GM12878 (cell line): Measurements from ENCODE around the gene STRIP2. TPM values are rescaled to one million over a fixed set of nuclear protein-coding genes. Genes with fewer than 3 reads are reported as not detected.

Experiments
- CHD1 ChIP-seq: IDR thresholded peaks from 2 replicates; pipeline ENCODE4 v1.6.1; 2012; ENCODE audit warnings: low read depth, low read length, improper control_type of control experiment
- CHD4 ChIP-seq: fragments of 200-600 bp; sonication (generic); IDR thresholded peaks from 2 replicates; pipeline ENCODE4 v1.6.1; 2016; ENCODE audit warnings: mild to moderate bottlenecking
- LARP7 ChIP-seq: fragments of 450-650 bp; IDR thresholded peaks from 2 replicates; pipeline ENCODE4 v1.6.1; 2017; ENCODE audit warnings: mild to moderate bottlenecking
- NR2C2 ChIP-seq: IDR thresholded peaks from 2 replicates; pipeline ENCODE4 v1.6.1; 2011; ENCODE audit warnings: borderline replicate concordance, low read depth; ENCODE audit not compliant: control insufficient read depth, insufficient read length
- RAD21 ChIP-seq: IDR thresholded peaks from 2 replicates; pipeline ENCODE4 v1.6.1; 2011; ENCODE audit warnings: mild to moderate bottlenecking, low read depth, low read length, moderate library complexity; ENCODE audit not compliant: insufficient read depth
- SREBF1 ChIP-seq: IDR thresholded peaks from 2 replicates; pipeline ENCODE4 v1.6.1; 2012; ENCODE audit warnings: mild to moderate bottlenecking, low read length
- SRF ChIP-seq, 2 experiments: IDR thresholded peaks; 2 replicates each; pipeline ENCODE4 v1.6.1; 2011; ENCODE audit warnings: low read depth in 2 of 2, low read length in 2 of 2, mild to moderate bottlenecking in 1 of 2, moderate library complexity in 1 of 2
- TCF12 ChIP-seq: IDR thresholded peaks from 2 replicates; pipeline ENCODE4 v1.6.1; 2011; ENCODE audit warnings: low read depth, mild to moderate bottlenecking, low read length
- YBX1 ChIP-seq: fragments of 450-650 bp; IDR thresholded peaks from 2 replicates; pipeline ENCODE4 v1.6.1; 2016; ENCODE audit warnings: antibody characterized with exemption
- ZBED1 ChIP-seq: IDR thresholded peaks from 2 replicates; pipeline ENCODE4 v1.6.1; 2016; ENCODE audit warnings: borderline replicate concordance
- ZNF384 ChIP-seq: IDR thresholded peaks from 2 replicates; pipeline ENCODE4 v1.6.1; 2012; ENCODE audit warnings: low read depth, mild to moderate bottlenecking, low read length, improper control_type of control experiment, borderline replicate concordance
- polyA plus RNA-seq, 11 experiments: library from polyadenylated mRNA; depleted of rRNA in 4 of 11; unstranded in 6 of 11; stranded (reverse) in 5 of 11; fragments of >200 nt; fragmentation: Nextera tagmentation in 4 of 11; fragmentation: Illumina TruSeq in 1 of 11; extraction: Ambion mirVana in 4 of 11; extraction: Trizol in 1 of 11; gene quantifications; 1 replicate in 1 of 11; 2 replicates in 10 of 11; pipeline versions ENCODE4 v1.2.1 to v1.2.3, GENCODE V29; 2011 to 2016; ENCODE audit warnings: inconsistent platforms in 2 of 11, missing spikeins in 2 of 11, low read depth in 1 of 11
- total RNA-seq, 4 experiments: library from RNA; depleted of rRNA in 3 of 4; stranded (reverse); fragments of >200 nt in 3 of 4; fragmentation: Illumina TruSeq in 1 of 4; extraction: Trizol in 1 of 4; gene quantifications; 2 replicates each; pipeline versions ENCODE4 v1.2.1 to v1.2.3, GENCODE V29; 2013 to 2021
- TF ChIP-seq, protein P1 (sequence below): fragments of 450-650 bp; formaldehyde crosslinking; IDR thresholded peaks from 2 replicates; pipeline ENCODE4 v1.5.0; 2022; ENCODE audit warnings: mild to moderate bottlenecking, missing genetic modification characterization
- TF ChIP-seq, protein P2 (sequence below): fragments of 450-650 bp; IDR thresholded peaks from 2 replicates; pipeline ENCODE4 v1.6.1; 2017; ENCODE audit warnings: mild to moderate bottlenecking, moderate library complexity
- TF ChIP-seq, protein P3 (sequence below): fragments of 450-650 bp; IDR thresholded peaks from 2 replicates; pipeline ENCODE4 v1.6.1; 2017; ENCODE audit warnings: borderline replicate concordance
- TF ChIP-seq, protein P4 (sequence below): fragments of 450-650 bp; IDR thresholded peaks from 2 replicates; pipeline ENCODE4 v1.6.1; 2018; ENCODE audit warnings: borderline replicate concordance, mild to moderate bottlenecking; ENCODE audit not compliant: partially characterized antibody
- TF ChIP-seq, protein P5 (sequence below): fragments of 450-650 bp; IDR thresholded peaks from 2 replicates; pipeline ENCODE4 v1.6.1; 2017; ENCODE audit warnings: low read depth, mild to moderate bottlenecking, moderate library complexity

STRIP2 gene
- total and polyA plus RNA-seq, 10 of the 15 experiments (the other 5 are each of a cell fraction or from before 2014, with no cell fraction given) = 0.48 to 5.8 (median 1.8) TPM

DNA sequence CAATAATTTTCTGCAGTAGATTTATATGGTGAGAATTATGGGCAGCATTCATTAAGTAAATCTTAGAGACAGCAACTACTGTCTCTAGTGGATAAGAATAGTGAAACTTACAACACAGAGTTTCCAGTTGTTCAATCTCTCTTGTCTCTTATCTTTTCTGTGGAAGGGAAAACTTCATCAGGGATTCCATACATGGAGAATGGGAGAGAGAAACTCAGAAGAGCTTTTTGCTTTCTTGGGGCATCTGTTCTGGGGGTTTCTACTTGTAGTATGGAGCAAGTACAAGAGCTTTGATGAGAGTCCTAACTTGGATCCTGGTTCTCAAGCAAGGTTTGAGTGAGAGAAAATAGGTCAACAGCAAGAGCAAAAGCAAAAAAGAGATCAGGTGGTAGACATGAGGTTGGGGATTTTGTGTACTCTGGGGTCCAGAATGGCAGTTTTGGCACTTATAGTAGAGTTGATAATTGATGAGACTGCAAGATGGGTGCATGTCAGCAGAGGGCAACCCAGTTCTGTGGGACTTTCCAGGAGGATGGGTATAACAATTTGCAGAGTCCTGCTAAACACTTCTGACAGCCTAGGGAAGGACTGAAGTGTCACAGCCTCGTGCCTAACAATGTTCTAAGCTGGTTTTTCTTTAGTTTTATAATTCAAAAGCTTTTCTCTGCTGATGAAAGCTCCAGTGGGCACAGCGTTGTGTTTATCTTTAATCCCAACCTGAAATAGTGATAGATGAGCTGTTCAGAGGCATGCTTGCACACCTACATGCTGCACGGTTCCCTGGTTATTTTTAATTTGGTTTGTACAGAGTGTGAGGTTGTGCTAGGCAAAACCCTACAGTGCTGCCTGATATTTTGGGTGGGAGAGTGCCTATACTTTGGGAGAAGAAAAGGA lies 32.0 kb upstream of the STRIP2 start (continued):
- TF ChIP-seq LARP7 = no peak
- TF ChIP-seq TCF12 = no peak
- peak; percentile 22; the same call in 1 of the 2 replicates for TF ChIP-seq ZNF384
- no peak for TF ChIP-seq CHD1
- TF ChIP-seq SREBF1 = no peak
- no peak for TF ChIP-seq CHD4
- TF ChIP-seq ZBED1 = no peak
- peak; percentile 46 for TF ChIP-seq RAD21
- TF ChIP-seq NR2C2 = no peak
- no peak for TF ChIP-seq SRF (IDR thresholded peaks at IDR 0.05; ENCODE audit: low read depth in 2 of 2, low read length in 2 of 2)
- TF ChIP-seq, protein P1, sequence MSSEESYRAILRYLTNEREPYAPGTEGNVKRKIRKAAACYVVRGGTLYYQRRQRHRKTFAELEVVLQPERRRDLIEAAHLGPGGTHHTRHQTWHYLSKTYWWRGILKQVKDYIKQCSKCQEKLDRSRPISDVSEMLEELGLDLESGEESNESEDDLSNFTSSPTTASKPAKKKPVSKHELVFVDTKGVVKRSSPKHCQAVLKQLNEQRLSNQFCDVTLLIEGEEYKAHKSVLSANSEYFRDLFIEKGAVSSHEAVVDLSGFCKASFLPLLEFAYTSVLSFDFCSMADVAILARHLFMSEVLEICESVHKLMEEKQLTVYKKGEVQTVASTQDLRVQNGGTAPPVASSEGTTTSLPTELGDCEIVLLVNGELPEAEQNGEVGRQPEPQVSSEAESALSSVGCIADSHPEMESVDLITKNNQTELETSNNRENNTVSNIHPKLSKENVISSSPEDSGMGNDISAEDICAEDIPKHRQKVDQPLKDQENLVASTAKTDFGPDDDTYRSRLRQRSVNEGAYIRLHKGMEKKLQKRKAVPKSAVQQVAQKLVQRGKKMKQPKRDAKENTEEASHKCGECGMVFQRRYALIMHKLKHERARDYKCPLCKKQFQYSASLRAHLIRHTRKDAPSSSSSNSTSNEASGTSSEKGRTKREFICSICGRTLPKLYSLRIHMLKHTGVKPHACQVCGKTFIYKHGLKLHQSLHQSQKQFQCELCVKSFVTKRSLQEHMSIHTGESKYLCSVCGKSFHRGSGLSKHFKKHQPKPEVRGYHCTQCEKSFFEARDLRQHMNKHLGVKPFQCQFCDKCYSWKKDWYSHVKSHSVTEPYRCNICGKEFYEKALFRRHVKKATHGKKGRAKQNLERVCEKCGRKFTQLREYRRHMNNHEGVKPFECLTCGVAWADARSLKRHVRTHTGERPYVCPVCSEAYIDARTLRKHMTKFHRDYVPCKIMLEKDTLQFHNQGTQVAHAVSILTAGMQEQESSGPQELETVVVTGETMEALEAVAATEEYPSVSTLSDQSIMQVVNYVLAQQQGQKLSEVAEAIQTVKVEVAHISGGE = no peak
- TF ChIP-seq, protein P2, sequence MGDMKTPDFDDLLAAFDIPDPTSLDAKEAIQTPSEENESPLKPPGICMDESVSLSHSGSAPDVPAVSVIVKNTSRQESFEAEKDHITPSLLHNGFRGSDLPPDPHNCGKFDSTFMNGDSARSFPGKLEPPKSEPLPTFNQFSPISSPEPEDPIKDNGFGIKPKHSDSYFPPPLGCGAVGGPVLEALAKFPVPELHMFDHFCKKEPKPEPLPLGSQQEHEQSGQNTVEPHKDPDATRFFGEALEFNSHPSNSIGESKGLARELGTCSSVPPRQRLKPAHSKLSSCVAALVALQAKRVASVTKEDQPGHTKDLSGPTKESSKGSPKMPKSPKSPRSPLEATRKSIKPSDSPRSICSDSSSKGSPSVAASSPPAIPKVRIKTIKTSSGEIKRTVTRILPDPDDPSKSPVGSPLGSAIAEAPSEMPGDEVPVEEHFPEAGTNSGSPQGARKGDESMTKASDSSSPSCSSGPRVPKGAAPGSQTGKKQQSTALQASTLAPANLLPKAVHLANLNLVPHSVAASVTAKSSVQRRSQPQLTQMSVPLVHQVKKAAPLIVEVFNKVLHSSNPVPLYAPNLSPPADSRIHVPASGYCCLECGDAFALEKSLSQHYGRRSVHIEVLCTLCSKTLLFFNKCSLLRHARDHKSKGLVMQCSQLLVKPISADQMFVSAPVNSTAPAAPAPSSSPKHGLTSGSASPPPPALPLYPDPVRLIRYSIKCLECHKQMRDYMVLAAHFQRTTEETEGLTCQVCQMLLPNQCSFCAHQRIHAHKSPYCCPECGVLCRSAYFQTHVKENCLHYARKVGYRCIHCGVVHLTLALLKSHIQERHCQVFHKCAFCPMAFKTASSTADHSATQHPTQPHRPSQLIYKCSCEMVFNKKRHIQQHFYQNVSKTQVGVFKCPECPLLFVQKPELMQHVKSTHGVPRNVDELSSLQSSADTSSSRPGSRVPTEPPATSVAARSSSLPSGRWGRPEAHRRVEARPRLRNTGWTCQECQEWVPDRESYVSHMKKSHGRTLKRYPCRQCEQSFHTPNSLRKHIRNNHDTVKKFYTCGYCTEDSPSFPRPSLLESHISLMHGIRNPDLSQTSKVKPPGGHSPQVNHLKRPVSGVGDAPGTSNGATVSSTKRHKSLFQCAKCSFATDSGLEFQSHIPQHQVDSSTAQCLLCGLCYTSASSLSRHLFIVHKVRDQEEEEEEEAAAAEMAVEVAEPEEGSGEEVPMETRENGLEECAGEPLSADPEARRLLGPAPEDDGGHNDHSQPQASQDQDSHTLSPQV = no peak
- TF ChIP-seq, protein P3, sequence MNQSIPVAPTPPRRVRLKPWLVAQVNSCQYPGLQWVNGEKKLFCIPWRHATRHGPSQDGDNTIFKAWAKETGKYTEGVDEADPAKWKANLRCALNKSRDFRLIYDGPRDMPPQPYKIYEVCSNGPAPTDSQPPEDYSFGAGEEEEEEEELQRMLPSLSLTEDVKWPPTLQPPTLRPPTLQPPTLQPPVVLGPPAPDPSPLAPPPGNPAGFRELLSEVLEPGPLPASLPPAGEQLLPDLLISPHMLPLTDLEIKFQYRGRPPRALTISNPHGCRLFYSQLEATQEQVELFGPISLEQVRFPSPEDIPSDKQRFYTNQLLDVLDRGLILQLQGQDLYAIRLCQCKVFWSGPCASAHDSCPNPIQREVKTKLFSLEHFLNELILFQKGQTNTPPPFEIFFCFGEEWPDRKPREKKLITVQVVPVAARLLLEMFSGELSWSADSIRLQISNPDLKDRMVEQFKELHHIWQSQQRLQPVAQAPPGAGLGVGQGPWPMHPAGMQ = no peak
- TF ChIP-seq, protein P4, sequence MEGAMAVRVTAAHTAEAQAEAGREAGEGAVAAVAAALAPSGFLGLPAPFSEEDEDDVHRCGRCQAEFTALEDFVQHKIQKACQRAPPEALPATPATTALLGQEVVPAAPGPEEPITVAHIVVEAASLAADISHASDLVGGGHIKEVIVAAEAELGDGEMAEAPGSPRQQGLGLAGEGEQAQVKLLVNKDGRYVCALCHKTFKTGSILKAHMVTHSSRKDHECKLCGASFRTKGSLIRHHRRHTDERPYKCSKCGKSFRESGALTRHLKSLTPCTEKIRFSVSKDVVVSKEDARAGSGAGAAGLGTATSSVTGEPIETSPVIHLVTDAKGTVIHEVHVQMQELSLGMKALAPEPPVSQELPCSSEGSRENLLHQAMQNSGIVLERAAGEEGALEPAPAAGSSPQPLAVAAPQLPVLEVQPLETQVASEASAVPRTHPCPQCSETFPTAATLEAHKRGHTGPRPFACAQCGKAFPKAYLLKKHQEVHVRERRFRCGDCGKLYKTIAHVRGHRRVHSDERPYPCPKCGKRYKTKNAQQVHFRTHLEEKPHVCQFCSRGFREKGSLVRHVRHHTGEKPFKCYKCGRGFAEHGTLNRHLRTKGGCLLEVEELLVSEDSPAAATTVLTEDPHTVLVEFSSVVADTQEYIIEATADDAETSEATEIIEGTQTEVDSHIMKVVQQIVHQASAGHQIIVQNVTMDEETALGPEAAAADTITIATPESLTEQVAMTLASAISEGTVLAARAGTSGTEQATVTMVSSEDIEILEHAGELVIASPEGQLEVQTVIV = no peak
- TF ChIP-seq, protein P5, sequence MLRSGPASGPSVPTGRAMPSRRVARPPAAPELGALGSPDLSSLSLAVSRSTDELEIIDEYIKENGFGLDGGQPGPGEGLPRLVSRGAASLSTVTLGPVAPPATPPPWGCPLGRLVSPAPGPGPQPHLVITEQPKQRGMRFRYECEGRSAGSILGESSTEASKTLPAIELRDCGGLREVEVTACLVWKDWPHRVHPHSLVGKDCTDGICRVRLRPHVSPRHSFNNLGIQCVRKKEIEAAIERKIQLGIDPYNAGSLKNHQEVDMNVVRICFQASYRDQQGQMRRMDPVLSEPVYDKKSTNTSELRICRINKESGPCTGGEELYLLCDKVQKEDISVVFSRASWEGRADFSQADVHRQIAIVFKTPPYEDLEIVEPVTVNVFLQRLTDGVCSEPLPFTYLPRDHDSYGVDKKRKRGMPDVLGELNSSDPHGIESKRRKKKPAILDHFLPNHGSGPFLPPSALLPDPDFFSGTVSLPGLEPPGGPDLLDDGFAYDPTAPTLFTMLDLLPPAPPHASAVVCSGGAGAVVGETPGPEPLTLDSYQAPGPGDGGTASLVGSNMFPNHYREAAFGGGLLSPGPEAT = peak; percentile 92
- TF ChIP-seq YBX1 = no peak
